SKM-1 (cell line): ENCODE measurements around the gene TTF2.

ENCODE experiments used
- DNase-seq: peaks from one replicate; lab custom pipeline; 2025; ENCODE audit not compliant: unreplicated experiment; lab: John Stamatoyannopoulos, UW

TTF2 gene

DNA sequence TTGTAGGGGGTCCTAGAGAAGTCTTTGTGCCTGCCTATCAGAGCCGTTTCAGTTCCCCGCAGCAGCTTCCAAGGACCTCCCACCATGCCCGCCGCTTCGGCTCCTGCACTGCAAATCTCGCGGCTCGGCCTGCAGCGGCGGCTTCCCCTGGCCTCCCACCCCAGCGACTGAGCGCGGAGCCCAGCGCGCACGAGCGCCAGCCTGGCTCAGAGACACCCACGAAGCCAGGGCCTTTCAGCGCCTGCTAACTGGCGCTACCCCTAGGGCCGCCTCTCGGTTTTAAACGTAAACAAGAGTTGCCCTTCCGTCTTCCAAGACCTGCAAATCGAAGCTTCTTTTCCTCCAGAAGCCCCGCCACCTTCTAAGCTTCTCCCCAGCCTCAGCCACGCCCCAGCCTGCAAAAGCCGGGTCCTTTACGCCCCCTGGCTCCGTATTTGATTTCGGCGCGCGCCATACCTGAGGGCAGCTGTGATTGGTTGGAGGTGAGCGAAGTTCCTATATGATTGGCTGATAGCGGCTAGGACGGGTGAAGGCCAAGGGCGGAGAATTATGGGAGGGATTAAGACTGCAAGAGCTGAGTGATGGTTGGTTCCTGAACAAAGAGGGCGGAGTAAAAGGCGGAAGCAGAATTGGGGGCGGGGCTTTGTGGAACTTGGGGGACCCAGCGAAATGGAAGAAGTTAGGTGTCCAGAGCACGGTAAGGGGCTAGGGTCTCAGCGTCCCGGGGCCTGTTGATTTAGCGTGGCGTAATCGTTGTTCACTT lies at the start of gene TTF2:
Gene TTF2, plus strand, starts transcription at position 649 of the 763 bp plus-strand sequence. Its CDS starts 21 bp downstream, at position 670.
- DNase-seq = peak; percentile 100

DNA sequence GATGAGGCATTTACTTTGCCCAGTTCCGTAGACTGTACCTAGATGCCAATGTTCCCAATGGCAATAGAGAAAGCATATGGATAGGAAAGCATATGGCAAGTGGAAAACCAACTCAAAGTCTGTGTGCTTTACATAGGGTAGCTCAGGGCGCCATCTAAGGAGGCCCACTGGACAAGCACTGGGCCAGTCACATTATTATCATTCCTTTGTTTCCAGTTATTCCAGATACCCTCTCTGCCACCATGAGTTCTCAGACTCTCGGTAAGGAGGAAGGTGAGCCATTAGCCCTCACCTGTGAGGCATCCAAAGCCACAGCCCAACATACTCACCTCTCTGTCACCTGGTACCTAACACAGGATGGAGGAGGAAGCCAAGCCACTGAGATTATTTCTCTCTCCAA lies 48.8 kb upstream of the TTF2 start:
- no peak for DNase-seq

DNA sequence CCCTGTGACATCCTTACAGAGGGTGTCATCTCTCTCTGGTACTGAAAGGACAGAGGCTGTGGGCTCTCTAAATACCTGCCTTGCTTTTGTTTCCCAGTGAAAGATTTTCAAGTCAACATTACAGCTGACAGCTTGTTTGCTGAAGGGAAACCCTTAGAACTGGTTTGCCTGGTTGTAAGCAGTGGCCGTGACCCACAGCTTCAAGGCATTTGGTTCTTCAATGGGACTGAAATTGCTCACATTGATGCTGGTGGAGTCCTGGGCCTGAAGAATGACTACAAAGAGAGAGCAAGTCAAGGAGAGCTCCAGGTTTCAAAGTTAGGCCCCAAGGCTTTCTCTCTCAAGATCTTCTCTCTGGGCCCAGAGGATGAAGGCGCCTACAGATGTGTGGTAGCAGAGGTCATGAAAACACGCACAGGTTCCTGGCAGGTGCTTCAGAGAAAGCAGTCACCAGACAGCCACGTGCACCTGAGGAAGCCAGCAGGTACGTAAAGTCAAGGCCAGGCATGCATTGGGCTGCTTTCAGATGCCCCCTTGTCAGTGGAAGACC lies 46.7 kb upstream of the TTF2 start:
- DNase-seq = no peak

DNA sequence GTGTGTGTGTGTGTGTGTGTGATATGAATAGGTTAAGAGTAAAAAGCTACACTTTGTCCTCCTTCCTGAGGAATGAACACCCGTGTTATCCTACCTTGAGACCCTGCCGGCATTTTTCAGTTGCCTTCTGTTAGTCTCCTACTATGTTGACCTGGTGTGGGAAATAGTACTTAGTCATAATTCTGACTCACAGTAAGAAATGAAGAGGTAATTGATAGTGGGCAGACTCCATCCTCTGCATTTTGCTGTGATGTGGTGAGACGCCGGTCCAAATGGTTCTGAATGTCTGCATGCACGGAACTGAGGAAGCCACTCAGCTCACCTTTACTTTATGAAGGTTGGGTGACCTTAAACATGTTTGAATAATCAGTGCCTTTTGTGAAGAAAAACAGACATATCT lies 45.9 kb upstream of the TTF2 start:
- DNase-seq = no peak

DNA sequence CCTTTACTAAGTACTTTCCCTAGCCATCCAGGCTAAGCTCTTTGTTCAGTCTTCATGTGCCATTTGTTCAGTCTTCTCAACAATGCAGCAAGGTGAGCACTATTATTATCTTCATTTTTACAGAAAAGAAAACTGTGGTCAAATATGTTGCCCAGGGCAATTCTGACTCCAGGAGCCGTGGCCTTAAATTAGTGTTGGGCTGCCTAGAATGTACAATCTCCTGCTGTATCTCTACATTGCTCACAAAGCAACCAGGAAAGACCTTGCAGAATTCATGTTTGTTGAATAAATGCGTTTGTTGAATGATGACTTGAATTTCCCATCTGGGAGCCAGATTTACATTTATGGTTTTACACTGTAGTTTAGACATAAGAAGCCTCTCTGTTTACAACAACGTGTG lies 44.4 kb upstream of the TTF2 start:
- no peak for DNase-seq

DNA sequence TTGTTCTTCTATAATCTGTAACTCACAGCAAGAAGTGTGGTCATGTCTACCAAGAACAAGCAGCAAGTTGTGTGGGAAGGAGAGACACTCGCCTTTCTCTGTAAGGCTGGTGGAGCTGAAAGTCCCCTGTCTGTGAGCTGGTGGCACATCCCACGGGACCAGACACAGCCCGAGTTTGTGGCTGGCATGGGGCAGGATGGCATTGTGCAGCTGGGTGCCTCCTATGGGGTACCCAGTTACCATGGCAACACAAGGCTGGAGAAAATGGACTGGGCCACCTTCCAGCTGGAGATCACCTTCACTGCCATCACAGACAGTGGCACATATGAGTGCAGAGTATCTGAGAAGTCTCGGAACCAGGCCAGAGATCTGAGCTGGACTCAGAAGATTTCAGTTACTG lies 43.1 kb upstream of the TTF2 start:
- no peak for DNase-seq

DNA sequence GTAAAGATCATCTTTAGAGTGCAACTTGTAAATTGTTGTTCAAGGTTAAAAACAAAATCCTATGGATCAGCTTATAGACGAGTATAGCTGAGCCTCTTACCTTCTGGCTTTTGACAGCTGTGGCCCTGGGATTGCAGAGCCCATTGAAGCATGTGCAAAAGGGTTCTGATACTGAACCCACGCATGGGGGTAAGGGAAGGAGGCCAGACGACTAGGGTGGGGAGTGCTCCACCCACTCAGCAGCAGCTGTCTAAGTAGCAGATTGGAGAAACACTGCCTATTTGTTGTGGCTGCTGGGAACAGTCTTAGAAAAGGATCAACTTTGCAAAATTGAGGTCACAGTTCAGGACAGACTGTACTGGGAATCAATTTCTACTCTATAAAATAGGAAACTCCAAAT lies 42.5 kb upstream of the TTF2 start:
- no peak for DNase-seq

DNA sequence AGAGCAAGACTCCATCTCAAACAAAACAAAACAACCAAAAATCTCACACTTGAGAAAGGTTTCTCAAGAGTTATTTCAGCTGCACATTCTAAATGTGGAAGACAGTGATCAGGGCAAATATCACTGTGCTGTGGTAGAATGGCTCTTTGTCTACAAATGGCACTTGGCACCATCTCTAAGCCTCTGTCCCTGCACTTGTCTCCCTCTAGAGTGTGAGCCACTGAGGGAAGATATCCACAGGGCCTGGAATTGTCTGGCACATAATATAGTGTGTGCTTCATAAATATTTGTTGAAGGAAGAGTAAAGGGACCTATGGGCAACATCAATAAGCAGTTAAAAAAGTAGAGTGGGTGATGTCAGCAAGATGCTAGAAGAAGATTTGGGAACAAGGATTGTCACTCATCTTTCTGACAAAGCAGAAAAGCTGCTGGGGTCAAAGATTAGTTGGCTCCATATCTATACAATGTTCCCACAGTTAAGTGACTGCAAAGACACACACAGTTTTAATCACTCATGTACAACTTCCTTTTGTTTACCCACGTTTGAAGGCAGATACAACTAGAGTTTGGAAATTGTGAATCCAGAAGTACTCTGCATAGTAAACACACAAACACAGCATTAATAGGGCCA lies 39.5 kb upstream of the TTF2 start:
- DNase-seq = no peak

DNA sequence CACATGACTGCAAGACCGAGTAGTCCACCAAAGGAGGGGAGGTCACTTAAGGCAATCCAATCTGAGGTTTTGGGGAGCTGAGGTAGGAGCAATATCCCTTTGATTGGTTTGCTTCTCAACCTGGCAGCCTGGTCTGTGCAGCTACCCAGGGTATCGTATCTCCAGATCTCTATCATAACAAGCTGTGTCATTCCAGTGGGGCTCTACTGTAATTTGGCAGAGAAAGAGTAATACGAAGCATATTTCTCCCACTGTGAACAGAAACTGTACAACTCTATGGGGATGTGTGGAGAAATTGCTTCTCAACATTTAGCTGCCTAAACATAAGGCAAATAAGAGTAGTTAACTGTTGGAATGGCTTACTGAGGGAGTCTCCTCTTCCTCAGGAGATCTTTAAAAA lies 38.0 kb upstream of the TTF2 start:
- no peak for DNase-seq

DNA sequence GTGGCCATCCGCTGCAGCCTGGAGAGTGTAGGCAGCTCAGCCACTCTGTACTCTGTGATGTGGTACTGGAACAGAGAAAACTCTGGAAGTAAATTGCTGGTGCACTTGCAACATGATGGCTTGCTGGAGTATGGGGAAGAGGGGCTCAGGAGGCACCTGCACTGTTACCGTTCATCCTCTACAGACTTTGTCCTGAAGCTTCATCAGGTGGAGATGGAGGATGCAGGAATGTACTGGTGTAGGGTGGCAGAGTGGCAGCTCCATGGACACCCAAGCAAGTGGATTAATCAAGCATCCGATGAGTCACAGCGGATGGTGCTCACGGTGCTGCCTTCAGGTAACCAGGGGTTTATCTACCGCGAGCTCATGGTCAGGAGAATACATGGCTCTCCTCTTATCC lies 34.6 kb upstream of the TTF2 start:
- no peak for DNase-seq

DNA sequence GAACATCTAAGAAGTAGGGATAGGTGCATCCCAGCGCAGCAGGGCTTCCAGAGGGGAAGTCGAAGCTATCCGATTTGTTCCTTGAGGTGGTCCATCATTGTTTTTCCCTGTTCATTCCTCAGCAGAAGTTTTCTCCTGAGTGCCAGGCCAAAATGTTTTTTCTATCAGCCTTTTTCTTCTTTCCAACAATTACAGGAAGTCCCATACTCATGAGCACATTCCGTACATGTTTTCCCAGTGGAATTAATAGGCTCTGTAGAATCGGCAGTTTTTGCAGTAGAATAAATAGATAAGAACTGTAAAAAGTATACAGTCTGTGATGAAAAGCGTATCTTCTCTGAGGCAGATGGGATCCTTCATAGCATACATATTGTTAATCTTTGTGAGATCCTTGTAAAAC lies 33.8 kb upstream of the TTF2 start:
- no peak for DNase-seq

DNA sequence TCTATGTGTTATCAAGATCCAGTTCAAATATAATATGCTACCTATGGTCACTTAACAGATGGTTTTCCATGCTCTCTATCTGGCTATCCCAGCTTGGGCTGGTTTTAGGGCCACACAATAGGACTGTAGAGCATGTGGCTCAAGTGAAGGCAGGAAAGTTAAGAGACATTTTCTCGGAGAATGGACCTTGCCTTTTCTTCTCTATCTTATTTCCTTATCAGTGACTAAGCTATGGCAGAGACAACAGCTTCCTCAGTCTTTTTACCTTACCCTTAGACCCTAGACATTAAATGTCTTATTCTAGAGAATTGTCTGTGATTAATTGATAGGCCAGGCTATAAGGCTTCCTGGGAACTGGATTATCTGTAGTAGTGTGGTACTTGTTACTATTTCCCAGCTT lies 30.4 kb upstream of the TTF2 start:
- no peak for DNase-seq

DNA sequence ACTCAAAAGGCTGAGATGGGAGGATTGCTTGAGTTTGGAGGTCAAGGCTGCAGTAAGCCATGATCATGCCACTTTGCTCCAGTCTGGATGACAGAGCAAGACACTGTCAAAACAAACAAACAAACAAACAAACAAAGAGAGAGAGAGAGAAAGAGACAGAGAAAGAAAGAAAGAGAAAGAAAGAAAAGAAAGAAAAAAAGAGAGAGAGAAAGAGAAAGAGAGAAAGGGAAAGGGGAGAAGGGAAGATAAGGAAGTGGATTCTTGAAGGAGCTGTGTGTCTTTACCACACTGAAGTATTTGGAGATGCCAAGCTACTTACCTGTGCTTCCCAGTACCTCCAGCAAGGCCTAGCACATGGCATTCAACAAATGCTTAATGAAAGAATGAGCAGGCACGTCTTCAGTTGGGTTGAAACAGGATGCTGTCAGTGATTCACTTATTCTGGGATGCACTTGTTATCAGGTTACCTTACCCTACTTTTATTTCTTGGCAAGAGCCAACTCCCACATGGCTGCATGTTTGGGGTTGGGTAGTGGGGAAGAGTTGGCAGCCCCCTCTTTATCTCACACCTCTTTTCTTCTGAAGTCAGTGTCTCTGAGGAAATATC lies 29.8 kb upstream of the TTF2 start:
- no peak for DNase-seq

DNA sequence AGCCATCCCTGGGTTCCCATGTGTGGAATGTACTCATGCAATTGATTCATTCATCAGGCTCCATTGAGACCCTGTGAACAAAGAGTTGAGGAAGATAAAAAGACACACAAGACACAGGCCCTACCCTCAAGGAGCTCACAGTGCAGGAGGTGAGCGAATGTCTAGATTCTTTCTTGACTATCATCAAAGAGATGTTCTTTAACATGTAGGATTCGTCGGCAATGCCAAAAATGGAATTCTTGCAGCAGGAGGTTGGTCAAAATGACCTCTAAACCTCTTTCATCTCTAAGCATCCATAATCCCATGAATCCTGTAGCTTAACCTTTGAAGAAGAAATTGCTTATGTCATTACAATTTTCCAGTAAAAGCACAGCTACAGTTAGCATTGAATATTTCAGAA lies 27.9 kb upstream of the TTF2 start:
- DNase-seq = no peak

DNA sequence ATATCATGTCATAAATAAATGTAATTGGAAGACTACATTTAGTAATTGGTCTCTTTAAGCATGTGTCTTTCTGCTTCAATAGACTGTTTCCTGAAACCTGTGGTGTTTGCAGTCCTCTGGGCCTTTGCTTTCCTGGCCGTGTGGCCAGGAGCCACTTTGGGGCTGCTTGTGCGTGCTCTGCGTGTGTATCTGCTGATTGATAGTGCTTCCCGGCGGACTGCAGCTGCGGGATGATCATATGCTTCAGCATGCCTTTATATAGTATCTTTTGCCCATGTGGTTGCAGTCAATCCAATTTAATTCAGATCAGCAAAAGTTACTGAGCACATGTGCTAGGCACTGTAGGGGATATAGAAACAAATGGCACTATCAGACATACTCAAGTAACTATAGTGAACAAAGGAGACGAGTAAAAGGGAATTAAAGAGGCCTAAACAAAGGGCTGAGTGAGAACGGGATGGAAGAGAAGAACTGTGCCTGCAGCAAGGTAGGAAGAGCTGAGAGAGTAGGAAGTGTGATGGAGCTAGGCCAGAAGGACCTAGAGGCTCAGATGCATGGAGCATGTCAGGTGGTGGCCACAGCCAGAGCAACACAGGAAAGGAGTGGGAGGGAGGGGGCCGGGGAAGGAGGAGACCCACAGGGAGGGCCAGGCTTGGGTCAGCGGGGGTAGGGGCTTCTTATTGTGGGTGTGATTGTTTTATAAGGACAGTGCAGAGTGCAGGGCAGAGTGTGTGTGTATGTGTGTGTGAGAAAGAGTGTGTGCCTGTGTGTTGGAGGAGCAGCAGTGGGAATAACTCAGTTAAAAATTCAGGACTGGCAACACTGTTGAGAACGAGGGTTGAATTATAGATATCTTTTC lies 27.2 kb upstream of the TTF2 start:
- no peak for DNase-seq

DNA sequence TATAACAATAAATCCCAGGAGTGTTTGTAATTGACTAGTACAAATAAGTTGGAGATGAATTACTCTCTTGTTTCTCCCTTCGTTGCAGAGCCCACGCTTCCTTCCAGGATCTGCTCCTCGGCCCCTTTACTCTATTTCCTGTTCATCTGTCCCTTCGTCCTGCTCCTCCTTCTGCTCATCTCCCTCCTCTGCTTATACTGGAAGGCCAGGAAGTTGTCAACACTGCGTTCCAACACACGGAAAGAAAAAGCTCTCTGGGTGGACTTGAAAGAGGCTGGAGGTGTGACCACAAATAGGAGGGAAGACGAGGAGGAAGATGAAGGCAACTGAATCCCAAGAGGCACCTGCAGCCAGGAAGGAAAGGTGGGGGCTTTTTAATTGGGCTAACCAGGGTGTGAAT lies 26.4 kb upstream of the TTF2 start:
- no peak for DNase-seq

DNA sequence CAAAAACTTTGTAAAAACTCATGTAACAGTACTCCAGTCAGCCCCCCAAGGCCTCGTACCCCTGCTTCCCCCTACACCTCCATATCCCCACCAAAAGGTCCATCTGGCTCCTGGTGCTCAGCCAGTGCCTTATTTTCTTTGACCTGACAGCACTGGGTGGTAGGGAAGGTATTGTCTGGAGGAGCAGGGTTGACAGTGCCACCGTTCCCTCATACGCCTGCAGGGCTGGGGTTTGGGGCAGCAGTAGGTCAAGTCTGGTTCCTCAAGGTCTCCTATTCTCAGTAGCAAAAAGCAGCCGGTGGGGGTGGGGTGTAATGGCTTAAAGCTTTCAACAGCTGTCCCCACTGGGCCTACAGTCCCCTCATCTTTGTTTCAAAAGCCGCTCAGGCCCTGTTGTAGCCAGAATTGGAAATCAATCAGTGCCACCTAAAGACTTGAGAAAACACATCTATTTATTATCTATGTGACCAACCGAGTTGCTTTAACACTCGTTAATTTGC lies 25.3 kb upstream of the TTF2 start:
- DNase-seq = no peak

DNA sequence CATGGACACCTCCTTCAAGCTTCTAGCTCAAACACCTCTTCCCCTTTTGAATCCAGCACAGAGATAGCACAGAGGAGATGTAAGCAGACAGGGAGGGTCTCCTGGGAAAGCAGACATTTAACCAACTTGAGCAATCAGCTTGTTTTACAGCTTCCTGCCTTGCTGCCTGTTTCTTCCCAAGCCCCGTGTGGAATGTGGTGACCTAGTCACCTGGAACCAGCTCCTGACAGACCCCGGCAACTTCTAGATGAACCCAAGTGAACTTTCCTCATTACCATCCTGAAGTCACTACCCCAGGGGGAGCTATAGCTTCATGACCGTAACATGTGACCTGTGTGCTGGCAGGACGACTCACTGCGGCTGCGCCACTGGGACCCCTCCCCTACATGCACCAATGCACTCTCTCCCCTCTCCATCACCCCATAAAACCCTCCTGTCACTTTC lies 24.1 kb upstream of the TTF2 start:
- DNase-seq = no peak

DNA sequence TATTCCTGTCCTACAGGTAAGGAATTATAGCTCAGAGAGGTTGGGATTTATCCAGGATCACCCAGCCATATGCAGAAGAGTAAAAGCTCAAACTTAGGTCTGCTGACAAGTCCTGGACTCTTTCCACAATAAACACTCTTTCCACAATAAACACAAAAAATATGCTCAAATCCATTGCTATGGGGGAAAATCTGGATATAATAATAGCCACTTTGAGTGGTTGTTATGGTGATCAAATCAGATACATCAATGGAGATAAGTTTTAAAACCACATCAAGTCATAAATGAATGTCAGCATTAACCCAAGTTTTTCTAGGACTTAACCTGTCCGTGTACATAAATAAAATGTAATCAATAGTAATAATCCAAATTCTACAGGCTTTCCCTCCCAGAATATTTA lies 22.3 kb upstream of the TTF2 start:
- DNase-seq = no peak

DNA sequence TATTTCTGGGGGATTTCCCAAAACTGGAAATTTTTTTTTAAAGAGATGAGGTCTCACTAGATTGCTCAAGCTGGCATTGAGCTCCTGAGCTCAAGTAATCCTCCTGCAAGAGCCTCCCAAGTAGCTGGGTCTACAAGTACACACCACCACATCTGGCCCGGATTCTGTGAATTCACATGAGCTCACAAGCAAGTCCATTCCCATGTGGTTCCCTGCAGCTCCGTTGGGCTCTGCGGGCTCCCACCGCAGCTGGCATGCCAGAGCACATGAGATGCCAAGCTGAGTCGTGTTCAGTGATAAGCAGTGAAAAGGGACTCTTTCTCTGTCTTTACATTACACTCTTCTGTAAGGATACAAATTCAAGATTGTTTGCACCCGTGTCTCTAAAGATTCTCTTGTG lies 21.9 kb upstream of the TTF2 start:
- no peak for DNase-seq

DNA sequence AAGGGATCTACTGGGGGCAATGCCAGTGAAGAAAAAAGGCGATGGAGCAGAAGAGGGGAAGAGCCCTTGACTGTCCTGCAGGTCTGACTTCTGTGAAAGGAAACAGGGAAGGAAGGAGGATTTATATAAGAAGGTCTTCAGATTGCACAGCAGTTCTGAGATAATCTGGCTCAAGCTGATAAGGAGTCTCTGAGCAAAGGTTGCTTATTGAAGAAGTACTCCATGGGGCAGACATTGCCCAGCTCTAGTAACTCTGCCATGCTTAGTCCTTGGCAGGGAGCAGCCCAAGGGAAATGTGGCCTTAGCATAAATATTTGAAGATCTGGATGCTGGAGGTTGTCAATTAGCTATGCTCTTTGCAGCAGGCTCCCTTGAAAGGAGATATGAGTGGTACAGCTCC lies 15.9 kb upstream of the TTF2 start:
- no peak for DNase-seq
